ENCODE measurements around the gene RNU6-9.
A peak's percentile ranks its signal among the peaks of the same experiment; 100 is the strongest.

RNU6-9 gene

DNA sequence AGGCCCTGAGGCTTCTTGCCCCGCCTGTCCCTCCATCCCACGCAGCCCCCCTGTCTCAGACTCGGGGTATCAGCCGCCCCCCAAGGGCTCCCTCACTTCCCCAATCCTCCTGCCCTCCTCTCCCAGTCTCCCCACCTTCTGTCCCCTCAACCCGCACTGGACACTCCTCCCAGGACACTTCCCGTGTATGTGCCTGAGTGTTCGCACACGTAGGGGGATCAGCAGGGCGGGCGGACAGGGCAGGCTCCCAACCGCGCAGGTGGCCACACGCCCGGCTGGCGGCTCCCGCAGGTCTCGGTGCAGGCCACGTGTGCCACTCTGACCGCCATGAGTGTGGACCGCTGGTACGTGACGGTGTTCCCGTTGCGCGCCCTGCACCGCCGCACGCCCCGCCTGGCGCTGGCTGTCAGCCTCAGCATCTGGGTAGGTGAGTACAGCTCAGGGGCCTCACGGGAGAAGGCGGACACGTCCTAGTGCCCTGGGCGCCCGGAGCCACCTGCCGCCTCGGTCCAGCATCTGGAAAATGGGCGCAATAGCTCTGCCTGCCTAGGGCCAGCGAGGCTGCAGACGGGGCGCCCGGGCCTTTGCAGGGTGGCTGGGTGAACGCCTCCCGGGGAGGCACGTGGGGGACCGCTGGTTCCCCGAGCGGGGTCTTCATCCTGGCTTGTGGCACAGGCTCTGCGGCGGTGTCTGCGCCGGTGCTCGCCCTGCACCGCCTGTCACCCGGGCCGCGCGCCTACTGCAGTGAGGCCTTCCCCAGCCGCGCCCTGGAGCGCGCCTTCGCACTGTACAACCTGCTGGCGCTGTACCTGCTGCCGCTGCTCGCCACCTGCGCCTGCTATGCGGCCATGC lies 26.1 kb downstream of the RNU6-9 start:
- DNase-seq, result no peak

DNA sequence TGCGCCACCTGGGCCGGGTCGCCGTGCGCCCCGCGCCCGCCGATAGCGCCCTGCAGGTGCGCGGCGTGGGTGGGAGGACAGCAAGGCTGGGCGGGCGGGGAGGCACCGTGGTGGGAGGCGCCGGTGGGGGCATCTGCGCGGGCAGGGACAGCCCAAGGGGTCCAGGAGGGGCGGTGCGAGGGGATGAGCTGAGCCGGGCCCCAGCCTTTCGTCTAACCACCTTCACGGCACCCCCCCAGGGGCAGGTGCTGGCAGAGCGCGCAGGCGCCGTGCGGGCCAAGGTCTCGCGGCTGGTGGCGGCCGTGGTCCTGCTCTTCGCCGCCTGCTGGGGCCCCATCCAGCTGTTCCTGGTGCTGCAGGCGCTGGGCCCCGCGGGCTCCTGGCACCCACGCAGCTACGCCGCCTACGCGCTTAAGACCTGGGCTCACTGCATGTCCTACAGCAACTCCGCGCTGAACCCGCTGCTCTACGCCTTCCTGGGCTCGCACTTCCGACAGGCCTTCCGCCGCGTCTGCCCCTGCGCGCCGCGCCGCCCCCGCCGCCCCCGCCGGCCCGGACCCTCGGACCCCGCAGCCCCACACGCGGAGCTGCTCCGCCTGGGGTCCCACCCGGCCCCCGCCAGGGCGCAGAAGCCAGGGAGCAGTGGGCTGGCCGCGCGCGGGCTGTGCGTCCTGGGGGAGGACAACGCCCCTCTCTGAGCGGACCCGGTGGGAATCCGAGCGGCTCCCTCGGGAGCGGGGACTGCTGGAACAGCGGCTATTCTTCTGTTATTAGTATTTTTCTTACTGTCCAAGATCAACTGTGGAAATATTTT lies 27.0 kb downstream of the RNU6-9 start:
- DNase-seq, result peak; percentile 65

DNA sequence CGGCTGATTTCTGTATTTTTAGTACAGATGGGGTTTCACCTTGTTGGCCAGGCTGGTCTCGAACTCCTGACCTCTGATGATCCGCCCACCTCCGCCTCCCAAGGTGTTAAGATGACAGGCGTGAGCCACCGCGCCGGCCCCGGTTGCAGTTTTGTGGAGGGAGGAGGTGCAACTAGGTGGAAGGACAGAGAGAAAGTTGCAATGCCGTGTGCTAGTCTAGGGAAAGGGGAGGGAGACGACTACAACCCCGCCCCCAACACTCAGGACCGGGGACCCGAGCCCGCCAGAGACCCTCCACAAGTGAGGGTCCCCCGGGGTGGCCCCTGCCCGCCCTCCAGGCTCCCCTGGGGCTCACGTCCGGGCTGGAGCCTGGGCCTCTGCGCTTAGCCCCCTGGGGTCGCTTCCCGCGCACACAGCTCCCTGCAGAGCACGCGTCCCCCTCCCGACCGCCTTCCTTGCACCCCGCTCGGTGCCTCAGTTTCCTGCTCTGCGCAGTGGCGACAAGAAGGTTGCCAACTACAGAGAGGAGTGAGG lies 31.3 kb downstream of the RNU6-9 start:
- no peak for DNase-seq

DNA sequence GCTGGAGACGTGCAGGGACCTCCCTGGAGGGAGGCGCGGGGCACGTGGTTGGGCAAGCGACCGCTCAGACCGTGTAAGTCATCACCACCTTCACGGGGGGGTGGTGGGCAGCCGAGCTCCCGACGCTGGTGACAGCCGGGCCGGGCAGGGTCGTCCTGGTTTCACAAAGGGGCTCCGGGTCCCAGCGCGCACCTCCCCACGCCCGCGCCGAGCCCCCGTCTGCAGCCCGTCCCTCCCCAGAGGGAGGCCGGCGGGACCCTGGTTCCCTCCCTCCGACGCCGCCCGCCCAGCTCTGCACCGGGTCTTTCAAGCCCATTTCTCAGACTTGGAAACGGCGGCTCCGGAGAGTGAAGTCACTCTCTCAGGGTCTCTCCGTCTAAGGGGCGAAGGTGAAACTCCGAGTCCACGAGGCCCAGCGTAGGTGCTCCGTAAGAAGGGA lies 31.8 kb downstream of the RNU6-9 start:
- DNase-seq, result no peak

DNA sequence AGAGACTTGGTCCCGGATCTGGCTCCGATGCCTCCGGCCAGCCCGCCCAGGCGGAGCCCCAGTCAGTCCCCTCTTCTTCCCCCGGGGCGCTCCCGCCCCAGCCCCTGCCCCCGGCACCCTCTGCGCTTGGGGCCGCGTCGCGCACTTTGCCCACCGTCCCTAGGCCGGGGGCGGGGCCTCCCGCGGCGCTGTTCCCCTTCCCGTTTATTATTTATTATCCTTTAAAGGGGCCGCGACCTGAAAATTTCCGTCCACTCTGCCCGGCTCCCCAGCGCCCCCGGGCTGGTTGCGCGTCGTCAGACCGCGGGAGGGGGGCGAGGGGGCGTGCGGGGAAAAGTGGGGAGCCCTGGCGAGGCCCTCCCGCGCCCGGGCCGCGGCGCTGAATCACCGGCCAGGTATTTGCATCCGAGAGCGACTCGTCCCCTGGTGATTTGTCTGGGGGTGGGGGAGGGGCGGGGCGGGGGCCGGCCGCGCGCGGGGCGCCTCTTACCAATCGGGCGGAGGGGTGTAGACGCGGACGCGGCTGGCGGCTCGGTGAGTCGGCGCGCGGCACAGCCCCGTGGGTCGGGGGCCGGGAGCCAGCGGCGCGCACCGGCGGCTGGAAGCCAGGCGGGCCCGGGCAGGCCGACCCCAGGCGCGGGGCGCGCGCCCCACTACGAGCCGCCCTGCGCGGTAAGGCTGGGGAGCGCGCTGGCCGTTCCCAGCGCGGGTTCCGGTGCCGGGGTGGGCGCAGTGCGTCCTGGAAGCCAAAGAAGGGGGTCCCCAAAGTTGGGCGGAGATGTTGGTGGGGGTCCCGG lies 32.4 kb downstream of the RNU6-9 start, which contains the start of gene ARID3A:
Gene ARID3A (plus strand): TSS at position 510 of the 797 bp plus-strand sequence. CDS start 3,494 bp downstream, outside the sequence.
- peak; percentile 73 for DNase-seq

DNA sequence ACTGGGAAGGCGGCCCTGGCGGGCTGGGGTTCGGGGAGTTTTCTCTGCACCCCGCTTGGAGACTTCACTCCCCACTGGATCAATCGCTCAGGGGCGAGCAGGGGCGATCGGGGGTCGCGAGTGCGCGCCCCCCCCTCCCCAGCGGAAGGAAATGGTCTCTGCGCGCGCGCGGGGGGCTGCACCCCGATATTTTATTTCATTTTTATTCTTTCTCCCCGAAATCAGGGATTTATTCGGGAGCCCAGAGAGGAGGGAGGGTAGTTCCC lies 33.0 kb downstream of the RNU6-9 start:
- no peak for DNase-seq

DNA sequence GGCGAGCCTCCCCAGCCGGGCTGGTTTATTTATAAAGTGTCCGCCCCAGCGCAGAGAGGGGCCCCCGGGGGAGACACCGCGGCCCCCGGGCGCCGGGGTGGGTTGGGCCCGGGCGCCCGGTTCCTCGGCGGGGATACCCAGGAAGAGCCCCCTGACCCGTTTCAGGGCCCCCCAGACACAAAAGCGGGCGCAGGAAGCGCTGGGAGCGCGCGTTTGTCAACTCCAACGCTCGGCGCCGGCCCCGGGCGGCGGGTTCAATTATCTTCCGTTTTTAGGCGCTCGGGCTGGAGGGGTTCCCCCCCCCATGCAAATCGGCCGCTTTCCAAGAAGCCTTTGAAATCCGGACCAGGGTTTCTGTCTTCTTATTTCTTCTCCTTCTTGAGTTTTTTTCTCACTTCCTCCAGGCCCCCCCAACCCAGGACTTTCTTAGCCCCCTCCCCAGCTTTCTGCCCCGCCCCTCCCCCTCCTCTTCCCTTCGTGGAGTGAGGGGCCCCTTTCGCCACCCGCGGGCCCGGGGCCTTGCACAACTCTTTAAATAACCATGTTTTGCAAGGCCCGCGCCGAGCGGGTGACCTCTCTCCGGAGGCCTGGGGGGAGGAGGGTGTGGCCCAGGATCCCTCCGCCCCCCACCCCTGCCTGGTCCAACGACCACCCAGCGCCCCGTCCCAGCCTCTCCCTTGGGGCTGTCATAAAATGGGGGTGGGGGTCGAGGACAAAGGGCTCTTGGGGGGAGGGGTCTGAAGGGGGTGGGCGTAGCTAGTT lies 33.5 kb downstream of the RNU6-9 start:
- no peak for DNase-seq

DNA sequence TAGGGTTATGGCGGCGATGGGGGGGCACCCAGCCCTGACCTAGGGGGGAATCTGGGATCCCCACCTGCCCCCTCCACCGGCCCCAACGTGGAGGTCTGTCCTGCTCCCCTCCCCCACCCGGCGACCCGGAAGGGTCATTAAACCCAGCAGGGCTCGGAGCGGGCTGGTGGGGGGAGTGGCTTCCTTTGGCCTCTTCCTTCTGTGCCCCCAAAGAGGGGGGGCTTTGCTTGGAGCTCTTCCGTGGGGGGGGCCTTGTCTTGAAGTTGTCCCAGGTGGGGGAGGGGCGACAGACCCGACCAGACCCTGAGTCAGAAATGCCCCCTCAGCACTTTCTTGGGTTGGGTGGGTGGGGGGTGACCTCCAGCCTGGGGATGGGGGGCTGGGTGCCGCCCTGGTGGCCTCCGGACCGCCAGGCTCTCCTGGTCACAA lies 34.1 kb downstream of the RNU6-9 start:
- DNase-seq, result no peak

DNA sequence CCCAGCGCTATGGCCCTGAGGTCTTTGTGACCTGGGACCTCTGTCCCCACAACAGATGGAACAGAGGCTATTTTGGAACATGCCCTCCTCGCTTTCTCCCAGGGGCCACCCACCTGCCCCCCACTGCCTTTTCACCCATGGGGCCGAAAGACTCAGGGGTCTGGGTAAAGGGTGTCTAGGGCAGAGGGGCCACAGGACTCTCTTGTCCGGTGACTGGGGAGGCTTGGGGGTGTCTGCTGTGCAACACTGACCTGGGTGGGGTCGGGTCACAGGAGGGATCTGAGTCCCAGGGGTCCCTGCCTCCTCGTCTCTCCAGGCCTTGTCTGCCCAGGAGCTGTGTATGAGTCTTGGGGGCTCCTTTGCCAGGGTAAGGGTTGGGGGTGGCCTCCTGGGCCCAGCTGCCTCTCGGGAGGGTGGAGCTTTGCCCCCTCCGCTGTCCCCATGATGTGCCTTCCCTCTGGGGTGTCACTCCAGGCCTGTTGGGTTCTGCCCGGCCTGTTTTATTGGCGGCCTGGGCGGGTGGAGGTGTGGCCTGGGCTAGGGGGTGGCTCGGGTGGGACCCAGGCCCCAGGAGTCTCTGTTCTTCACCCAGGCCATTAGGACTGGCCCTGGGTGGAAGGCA lies 34.6 kb downstream of the RNU6-9 start:
- no peak for DNase-seq

DNA sequence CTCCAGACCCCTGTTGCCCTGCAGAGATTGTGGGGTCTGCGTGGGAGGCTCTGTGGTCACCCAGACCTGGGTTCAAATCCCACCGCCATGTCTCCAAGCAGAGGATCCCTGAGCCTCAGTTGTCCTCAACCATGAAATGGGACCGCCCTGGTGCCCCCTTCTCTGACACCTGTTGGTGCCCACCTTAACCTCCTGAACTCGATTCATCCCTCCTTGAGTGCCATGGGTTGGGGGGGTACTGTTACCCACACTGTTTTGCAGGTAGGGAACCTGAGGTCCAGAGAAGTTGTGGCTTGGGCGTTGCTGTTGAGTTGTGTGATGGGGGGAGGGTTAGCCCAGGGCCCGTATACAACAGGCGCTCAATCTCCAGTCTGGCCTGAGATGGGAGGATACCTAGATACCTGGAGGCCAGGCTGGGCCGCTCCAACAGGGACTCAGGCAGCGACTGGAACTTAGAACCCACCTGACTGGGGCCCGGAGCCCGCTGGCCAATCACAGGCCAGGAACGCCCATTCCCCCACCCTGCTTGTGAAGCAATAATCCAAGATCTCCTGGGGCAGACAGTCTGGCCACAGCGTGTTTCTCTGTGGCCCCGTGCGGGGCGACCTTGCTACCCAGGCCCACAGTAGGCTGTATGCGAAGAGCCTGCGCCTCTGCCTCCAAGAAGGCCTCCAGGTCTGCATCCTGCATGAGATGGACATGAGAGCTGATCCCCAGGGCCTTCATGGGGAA lies 35.4 kb downstream of the RNU6-9 start:
- no peak for DNase-seq

DNA sequence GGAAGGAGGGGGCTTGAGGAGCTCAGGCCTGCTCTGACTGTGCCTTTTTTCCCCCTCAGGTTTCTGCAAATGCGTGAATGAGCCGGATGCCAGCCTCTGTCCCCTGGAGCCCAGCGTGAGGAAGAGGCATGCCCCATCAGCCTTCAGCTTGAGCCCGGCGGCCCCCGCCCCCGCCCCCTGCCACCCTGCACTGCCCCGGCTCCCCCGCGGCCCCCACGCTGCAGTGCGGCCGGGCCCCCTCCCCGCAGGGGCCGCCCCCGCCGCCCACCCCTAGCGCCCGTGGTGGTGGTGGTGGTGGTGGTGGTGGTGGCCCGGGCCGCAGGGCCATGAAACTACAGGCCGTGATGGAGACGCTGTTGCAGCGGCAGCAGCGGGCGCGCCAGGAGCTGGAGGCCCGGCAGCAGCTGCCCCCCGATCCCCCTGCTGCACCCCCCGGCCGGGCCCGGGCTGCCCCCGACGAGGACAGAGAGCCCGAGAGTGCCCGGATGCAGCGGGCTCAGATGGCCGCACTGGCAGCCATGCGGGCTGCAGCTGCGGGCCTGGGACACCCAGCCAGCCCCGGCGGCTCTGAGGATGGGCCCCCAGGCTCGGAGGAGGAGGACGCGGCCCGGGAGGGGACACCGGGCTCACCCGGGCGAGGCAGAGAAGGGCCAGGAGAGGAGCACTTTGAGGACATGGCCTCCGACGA lies 36.1 kb downstream of the RNU6-9 start:
- DNase-seq, result no peak

DNA sequence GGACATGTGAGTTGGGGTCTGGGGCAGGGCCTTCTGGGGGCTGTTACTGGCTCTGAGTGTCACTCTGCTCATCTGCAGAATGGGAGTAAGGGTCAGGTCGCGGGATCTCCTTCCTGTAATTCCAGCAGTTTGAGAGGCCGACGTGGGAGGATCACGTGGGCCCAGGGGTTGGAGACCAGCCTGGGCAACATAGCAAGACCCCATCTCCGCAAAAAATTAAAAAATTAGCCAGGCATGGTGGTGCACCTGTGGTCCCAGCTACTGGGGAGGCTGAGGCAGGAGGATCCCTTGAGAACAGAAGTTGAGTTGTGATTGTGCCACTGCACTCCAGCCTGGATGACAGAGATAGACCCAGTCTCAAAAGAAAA lies 36.6 kb downstream of the RNU6-9 start:
- no peak for DNase-seq

DNA sequence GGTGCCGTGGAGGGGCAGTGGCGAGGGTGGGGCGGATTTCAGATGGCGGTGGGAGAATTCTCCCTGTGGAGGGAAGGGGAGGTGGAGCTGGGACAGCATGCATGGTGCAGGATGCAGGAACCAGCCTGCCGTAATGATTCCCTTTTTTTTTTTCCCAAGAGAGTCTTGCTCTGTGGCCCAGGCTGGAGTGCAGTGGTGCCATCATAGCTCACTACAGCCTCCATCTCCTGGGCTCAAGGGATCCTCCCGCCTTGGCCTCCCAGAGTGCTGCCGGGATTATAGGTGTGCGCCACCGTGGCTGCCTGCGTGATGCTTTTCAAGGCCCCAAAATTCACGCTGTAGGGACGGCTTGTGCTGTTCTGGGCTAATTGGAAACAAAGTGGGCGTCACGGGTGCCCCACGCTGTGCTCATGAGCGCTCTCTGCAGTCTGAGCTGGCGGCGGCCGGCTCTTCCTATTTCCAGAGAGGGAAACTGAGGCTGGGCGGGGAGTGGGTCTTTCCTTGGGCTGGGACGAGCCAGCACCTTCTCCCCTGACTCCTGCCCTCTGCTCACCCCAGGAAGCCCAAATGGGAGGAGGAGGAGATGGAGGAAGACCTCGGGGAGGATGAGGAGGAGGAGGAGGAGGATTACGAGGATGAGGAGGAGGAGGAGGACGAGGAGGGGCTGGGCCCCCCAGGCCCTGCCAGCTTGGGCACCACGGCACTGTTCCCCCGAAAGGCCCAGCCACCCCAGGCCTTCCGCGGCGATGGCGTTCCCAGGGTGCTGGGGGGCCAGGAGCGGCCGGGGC lies 38.8 kb downstream of the RNU6-9 start:
- no peak for DNase-seq

DNA sequence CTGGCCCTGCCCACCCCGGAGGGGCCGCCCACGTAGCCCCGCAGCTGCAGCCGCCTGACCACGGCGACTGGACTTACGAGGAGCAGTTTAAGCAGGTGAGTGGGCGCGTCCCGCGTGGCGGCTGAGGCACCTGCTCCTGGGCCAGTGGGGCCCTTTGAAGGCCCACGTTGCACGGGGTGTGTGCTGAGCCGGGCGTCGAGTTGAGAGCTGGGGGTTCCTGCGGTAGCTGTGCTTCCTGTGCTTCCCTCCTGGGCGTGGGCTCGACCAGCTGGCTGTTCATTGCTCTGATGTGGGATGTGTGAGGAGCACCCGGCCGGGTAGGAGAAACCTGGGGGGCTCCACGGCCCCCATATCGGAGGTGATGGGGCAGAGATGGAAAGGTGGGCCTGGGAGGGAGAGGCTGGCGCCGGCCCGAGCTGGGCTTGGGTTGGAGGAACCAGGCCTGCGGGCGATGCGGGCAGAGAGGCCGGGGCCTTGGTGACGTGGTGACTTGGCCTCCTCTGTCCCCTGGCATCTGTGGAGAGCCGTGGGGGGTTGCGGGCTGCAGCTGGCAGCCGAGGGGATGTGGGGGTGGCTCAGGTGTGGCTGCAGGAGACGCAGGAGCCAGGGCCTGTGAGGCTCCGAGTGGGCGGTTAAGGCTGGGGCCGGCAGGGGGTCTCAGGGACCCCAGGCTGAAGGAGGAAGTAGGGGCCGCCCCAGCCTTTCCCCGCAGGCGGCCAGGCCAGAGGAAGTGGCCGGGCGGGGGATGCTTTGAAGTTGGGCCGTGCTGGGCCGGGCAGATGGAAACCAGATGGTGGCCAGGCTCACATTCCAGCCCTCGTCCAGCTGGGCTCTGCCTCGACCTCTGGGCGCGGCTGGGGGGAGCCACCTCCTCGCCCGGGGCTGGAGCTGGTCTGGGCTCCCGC lies 39.6 kb downstream of the RNU6-9 start:
- DNase-seq, result no peak

DNA sequence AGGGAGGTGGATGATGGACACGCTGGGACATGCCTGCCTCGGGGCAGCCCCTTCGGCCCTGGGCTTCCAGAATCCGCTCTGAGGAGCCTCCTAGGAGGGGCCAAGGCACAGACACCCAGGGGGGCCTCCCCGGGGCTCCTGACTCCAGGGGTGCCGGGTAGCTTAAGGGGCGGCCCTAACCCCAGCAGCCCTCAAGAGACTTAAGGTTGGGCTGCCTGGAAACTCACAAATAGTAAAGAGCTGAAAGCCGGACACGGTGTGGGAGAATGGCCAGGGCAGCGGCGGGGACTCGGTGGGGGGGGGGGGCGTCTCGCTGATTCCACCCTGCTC lies 40.2 kb downstream of the RNU6-9 start:
- DNase-seq, result no peak

DNA sequence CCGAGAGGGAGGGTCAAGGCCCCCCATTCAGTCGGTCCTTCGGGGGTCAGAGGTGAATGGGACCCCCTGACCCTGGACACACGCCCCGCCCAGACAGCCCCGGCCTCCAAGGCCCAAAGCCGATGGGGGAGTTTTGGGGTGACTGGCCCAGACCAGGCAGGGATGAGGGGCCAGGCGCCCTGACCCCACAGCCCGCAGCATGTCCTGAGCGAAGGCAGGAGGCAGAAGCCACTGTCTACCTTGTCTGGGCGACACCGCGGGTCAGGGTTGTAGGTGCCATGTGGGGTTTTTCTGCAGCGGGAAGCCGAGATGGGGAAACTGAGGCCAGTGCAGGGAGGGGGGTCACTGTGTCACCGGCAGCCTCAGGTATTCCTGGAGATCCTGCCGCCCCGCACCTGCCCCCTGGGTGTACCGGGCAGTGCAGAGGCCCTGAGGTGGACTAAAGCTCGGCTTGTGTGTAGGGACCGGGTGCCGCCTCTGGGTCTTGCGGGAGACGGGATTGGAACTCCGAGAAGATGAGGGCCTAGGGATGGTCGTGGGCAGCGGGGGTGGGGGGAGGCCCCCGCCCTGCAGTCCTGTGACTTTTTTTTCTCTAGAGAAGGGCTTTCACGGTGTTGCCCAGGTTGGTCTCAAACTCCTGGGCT lies 41.0 kb downstream of the RNU6-9 start:
- DNase-seq, result no peak

DNA sequence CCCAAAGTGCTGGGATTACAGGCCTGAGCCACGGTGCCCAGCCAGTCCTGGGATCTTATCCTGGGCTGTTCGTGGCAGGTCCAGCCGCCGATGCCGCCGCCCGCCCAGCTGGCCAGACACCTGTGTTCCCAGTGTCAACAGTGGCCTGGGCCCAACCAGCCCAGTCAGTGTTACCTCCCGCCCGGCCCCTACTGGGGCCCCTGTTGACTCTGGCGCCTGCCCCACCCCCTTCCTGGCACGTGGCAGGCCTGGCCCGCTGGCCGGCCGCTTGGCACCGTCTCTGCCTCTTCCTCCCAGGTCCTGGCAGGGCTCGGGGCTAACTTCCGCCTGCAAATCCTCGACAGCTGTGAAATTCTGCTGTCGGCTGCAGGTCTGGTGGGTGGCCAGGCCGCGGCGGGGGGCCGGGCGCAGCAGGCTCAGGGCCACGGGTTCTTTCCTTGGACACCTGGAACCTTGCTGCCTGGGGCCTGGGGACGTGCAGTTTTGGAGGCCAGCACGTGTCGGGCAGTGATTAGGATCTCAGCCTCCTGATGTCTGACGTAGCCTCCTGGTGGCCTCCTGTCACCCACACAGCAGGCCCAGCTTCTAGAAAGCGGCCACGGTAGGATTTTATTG lies 41.7 kb downstream of the RNU6-9 start:
- DNase-seq, result no peak

DNA sequence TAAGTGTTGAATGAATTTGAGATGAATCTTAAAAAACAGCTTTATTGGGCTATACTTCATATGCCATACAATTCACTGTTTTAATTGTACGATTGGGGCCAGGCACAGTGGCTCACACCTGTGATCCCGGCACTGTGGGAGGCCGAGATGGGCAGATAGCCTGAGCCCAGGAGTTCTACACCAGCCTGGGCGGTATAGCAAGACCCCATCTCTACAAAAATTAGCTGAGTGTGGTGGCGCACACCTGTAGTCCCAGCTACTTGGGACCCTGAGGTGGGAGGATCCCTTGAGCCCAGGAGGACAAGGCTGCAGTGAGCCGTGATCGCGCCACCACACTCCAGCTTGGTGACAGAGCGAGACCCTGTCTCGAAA lies 42.9 kb downstream of the RNU6-9 start:
- DNase-seq, result no peak
